SHP77 treated with DMSO at 0.1 percent for 48 hours (cell line): Measurements from ENCODE around the gene GALNT17.
"Not testable (repeated sequence)": the region's sequence is repeated elsewhere in the genome, so short reads cannot be mapped to it uniquely, and the experiment has no call there.

Experiments
- DNase-seq: peaks from one replicate; lab custom pipeline; 2025; lab: John Stamatoyannopoulos, UW

The GALNT17 gene

DNA sequence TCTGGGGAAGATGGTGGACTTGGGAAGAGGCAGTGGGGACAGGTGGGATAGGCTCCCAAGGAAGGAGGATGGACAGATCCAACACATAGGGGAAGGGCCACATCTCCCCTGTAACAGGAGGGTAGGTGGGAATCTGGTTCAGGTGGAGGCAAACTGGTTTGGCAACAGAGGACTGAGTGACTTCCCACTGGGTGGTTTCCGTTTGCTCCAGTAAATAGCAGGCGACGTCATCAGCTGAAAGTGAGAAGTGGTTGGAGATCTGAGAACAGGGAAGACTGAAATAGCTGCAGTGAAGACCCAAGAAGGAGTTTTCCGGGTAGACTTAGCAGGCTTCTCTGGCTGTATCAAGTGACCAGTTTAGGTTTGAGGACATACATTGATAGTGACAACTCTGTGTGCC is 504.4 kb downstream of the GALNT17 start:
- no peak for DNase-seq

DNA sequence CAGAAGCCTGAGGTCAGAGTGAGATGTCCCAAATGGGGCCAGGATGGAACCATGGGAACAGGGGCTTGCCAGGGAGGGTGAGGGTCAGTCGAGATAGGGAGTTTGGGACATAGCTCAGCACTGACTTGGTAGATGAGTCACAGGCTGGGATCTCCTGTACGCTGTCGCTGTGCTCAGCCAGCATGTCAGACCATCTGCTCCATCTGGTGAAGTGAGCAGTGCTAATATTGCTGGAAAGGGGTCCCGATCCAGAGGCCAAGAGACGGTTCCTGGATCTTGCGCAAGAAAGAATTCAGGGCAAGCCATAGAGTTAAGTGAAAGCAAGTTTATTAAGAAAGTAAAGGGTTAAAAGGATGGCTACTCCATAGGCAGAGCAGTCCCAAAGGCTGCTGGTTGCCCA is 505.6 kb downstream of the GALNT17 start:
- no peak for DNase-seq

DNA sequence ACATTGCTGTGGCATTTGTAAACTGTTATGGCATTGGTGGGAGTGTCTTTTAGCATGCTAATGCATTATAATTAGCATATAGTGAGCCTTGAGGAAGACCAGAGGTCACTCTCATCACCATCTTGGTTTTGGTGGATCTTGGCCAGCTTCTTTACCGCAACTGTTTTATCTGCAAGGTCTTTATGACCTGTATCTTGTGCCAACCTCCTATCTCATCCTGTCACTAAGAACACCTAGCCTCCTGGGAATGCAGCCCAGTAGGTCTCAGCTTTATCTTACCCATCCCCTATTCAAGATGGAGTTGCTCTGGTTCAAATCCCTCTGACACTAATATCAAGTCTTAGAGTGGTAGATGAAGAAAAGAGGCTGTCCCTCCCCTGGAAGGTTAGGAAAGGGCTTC is 506.2 kb downstream of the GALNT17 start:
- no peak for DNase-seq

DNA sequence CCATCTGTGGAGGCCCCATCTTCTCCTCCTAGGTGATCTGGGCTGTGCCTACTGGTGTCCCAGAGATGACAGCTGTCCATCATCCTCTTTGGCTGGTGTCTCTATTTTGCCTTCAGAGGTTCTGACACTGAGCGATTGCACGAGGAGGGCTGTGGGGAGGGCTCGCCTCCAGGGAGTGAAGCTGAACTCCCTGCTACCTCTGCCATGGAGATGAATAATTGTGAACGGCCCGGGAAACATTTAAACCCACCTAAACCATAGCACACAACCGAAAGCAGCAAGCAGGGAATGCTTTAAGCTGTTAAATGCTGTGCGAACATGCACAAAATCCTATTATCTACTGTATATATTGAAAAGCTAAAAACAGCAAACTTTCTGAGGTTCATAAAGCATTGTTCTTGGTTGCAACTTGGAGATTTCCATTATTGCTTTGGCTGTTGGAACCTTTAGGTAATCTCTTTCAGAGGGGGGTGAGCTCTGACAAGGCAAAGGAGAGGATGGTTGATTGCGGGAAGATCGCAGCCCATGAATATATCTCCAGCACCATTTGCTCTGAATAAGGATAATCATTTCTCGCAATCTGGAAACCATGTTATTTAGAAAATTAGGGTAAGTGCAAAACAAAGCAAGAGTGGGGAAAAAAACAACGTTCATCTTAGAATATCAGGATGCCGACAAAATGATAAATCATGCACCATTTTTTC is 507.6 kb downstream of the GALNT17 start:
- DNase-seq = no peak

DNA sequence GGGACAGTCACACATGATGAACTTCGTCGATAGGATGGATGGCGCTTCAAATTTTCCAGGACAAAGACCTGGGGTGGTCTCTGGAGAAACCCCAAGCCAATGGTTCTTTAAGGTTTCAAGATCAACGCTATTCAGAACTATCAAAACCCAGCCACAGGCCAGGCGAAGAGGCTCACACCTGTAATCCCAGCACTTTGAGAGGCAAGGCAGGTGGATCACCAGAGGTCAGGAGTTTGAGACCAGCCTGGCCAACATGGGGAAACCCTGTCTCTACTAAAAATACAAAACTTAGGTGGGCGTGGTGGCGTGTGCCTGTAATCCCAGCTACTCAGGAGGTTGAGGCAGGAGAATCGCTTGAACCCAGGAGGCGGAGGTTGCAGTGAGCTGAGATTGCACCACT is 511.1 kb downstream of the GALNT17 start:
- not testable (repeated sequence) for DNase-seq

DNA sequence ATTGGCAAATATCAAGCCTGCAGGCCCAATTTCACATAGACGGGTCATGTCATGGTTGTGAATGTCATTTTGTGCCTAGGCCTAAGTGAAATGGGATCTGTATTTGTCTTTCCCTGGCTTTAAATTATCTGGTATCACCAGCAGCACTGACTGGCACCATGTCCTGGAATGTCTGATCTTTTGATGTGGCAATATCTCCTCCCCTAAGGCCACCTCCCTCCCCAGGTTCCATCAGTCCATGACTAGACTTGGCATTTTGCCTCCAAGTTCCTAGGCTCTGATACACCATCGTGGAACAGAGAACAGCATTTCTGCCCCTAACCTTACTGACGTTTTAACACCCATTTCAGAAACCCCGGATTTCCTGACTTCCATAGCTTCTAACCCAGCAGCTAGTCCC is 513.9 kb downstream of the GALNT17 start:
- no peak for DNase-seq

DNA sequence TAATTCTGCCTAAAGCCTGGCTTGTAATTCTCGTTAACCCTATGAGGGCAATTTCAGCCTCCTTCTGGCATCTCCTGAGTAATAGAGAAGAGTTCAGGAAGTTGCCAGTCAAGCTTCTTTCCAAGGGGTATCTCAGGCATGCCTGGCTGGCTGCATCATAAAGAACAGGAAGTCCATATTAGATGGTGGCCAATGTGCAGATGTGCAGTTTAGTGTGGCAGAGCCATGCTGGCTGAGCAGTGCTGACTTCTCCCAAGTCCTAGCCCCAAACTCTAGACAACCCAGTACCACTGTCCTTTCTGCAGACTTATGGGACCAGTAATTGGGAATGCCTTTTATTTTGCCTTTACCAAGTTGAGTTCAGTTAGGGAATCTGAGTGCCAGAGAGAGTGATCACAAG is 517.9 kb downstream of the GALNT17 start:
- no peak for DNase-seq

DNA sequence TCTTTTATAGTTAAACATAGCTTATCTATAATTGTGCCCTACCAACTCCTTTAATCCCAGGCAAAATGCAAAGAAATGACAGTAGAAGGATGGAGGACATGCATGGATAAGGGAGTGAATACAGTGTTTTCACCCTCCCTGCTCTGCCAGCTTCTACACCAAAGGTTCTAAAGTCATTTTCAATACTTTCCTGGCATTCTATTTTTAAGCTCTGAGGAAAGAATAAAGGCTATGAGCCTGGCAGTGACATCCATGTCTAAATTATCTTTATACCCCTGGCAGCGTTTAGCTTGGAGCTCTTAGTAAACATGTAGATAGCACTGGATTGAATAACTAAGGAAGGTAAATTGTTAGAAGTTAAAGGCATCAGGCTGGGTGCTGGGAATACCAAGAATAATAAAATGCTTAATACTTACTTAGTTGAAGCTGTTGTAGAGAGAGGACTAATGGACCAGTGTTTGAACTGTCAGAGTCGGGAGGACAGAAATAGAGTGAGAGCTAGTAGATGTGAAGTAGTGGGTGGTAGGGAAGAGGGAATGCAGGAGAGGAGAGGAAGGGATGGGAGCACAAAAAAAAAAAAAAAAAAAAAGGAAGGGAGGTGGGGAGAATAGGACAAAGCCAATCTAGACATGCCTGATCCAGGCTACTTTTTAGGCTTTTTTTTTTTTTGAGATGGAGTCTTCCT is 518.9 kb downstream of the GALNT17 start:
- DNase-seq = no peak

DNA sequence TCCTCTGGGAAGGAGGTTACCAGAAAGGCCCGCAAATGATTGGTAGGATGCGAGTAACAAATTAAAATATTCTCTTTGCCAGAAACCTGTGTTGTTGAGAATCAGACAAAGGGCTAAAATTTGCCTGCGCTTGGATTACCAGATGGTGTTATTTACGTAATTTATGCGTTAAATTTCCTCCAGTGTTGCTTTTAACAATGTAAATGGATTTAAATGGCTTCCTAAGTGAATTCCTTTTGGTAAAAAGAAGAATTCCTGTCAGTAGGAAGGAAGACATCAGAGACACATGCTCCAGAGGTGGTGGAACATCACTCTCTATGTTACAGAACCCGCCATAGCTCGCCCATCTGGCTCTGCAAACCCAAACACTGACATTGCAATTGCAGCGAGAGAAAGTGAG is 520.6 kb downstream of the GALNT17 start:
- no peak for DNase-seq

DNA sequence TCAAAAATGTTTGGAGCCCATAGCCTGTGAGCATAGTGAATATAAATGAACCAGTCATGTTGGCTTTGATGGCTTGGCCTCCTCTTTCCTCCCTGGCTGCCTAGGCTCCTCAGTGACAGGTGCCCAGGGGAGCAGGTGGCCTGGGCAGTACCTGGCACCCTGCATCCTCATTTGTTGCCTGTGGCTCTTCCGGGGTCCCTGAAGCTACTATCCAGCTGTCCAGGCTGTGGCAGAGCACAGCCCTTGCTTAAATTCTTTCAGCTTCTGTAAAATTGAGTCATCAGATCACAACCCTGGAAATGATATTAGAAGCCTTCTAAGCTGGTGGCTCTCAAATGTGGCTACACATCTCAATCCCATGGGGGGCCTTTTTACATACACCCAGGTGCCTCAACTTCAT is 525.4 kb downstream of the GALNT17 start:
- DNase-seq = no peak

DNA sequence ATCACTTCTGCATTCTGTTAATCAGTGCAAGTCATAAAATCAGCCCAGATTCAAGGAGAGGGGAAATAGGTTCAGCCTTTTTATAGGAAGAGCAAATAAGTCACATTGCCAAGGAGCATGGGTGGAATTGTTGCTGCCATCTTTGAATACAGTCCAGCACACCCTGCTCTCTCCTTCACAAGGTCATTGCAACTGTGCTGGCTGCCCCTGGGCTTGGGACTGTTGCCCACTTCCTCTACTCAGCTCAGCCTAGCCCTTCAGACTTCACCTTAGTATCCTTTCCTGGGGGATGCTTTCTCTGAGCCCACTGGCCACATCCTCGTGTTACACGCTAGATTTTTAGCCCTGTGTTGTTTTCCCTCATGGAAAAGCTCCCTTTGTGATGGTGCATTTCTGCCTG is 527.7 kb downstream of the GALNT17 start:
- DNase-seq = no peak

DNA sequence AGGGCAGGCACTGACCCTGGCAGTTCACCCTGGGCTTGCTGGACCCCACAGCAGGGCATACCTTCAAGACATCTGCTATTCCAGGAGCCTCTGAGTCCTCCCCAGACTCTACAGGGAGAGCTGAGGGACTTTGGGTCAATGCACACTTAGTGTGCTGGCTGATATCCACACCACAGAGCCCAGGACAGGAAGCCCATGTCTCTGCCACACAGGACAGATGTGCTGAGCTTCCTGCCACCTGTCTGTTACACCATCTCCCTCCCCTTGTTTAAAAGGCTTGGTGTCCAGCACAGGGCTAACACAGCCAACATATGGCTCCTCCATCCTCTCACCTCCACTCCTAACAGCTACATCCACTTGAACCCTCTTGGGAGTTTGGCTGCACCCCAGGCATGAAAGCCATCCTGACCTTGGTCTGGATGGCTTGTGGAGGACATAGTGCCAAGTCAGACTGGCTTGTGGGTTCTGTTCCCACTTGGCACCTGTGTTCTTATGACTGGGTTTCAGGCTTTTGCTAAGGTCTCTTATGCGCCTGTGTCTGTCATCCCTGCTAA is 529.8 kb downstream of the GALNT17 start:
- DNase-seq = no peak

DNA sequence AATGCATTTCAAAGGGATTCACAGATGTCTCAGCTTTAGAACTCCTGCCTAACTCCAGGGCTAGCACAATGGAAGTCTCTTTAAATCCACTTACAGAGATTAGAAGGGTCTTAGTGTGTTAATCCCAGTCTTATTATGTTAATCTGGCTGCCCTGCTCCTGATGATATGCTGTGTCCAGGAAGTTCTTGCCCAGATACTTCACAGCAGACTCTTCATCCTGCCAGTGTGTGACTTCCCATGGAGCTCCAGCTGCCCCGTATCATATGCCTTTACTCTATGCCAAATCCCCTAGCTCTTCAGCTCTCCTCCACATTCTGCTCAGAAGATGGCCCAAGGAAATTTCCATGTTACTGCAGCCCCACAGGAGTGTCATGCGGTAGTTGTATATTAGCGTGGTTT is 533.8 kb downstream of the GALNT17 start:
- DNase-seq = no peak

DNA sequence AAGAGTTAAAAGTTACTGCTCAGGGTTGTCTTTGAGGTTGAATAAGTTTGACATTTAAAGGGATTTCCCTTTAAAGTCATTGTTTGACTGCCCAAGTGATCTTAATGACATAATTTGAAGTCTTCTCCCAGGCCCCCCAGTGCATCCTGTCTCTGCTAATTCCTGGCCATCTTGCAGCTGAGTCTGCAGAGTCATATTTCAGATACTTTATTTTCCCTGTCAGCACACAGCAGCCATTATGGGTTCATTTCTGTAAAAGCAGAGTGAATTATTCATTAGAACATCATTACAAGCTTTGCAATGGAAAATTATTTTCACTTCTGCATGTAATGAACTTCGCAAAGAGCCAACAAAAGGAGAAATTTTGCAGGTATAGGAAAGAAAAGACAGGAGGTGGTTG is 536.6 kb downstream of the GALNT17 start:
- DNase-seq = no peak

DNA sequence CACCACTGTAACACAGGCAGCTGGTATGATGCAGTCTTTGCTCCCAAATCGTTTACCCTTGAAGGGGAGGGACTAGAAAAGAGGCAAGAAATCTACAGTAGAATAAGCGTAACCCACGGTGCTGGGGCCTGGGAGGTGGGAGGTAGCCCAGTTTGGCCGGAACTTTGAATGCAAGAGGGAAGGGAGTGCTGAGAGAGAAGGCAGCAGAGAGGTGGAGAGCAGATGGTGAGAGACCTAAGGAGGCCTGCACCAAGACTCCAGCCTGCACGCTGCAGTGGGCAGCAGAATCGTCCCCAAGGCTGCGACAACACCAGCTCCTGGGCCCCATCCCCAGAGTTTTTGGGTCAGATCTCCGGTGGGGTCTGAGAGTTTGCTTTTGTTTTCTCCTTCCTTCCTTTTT is 547.5 kb downstream of the GALNT17 start:
- DNase-seq = no peak

DNA sequence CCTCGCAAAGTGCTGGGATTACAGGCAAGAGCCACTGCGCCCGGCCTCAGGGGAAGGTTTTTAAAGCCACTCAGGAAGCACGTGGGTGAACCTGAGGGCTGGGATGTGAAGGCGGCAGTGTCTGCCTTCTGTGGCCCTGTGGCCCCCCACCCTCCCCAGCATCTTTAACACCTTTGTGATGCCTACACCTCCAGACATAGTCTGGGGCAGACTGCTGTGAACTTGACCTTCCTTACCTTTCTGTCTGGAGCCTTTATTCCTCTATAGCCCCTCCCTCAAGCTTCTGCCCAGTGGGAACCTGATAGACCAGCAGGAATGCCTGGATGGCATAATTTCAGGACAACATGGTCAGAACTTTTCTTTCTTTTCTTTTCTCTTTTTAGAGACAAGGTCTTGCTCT is 550.2 kb downstream of the GALNT17 start:
- no peak for DNase-seq

DNA sequence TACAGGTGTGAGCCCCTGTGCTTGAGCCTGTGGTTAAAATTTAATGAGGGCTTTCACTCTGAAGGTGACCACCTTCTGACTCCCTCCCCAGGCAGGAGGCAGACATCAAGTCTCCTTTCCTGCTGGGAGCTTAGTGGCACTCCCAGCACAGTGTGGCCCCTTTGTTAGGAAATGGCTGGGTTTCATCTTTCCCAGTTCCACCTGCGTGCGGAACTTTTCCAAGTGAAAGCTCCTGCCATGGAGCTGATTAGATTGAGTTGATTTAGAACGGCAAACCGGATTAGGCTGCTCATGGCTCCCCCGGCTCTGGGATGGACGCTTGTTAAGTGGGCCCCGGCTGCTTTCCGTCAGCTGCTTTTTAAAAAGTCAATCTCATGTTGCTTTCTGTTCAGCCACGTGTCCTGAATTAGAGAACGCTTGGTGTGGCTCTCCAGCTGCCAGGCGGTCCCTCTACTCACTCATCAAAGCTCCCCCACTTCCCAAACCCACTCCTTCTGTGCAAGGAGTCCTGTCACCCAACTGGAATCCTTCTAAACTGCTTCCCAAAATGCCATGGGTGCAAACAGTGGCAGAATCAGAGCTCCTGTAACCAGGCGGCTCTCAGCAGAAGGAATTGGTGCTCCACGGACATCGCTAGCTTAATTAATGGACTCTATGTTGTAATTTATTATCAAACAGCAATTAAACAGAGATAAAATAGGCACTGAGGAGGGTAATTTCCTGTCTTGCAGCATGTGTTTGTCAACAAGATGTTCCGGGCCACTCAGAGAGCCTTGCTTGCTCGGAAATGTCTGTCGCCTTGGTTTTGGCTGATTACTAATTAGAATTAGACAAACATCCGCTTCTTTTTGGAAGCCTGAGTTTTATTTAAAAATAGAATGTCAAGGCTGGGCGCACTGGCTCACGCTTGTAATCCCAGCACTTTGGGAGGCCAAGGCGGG is 551.2 kb downstream of the GALNT17 start:
- DNase-seq = no peak

DNA sequence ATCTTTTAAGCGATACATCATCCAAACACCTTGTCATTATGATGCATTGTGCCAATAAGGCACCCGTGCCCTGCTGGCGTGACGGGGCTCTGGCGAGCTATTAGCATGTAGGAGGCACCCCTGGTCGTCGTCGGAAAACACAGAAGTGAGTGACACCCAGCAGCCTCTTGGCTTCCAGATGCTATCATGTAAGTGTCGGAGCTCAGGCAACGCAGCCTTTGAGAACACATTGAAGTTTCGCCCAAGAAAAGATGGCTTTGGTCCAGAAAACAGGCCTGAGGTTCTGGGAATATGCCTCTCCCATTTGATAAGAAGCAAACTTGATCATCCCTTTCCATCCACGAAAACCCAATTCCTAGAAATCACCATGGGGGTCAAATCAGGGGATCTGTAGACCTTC is 555.3 kb downstream of the GALNT17 start:
- no peak for DNase-seq

DNA sequence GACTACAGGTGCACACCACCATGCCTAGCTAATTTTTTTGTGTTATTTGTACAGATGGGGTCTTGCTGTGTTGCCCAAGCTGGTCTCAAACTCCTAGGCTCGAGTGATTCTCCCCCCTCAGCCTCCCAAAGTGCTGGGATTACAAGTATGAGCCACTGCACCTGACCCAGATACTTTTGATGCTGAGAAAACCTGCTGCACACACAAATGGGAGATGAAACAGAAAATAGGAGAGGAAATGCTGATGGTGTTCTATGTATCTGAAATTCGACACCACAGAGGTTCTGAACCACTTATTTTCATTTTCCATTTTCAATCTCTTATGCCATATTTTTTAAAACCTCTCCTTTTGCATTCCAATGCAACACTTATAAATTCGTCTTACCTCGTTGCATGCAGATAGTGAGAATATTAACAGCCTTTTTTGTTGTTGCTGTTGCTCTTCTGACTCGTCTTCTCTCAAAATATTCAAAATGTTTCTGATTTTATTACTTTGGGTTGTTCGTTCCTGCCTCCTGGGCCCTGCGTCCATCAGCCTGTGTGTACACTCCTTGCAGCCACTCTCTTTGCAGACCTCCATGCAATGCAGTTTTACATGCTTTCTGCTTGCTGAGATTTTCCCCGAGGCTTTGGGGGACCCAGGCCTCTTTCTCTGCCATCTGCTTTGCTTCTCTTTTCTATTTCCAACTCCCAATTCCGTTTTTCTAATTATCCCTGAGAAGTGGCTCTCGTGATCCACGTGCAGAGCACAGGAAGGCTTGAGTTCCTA is 556.1 kb downstream of the GALNT17 start:
- no peak for DNase-seq

DNA sequence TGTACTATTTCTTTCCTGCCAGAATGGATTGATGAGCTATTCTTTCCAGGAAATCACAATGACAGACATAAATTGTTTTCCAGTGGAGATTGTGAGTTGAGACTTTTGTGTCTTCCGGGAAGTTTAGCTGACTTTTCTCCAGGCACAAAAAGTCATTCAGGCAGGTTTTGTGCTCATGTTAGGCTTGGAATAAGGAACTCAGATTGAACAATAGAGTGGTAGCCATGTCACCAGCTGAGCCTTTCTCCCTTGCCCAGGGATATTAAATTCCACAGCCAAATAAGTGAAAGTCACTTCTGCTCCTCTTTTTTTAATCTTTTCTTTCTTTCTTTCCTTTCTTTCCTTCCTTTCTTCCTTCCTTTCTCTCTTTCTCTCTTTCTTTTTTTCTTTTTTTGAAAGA is 559.6 kb downstream of the GALNT17 start:
- no peak for DNase-seq

DNA sequence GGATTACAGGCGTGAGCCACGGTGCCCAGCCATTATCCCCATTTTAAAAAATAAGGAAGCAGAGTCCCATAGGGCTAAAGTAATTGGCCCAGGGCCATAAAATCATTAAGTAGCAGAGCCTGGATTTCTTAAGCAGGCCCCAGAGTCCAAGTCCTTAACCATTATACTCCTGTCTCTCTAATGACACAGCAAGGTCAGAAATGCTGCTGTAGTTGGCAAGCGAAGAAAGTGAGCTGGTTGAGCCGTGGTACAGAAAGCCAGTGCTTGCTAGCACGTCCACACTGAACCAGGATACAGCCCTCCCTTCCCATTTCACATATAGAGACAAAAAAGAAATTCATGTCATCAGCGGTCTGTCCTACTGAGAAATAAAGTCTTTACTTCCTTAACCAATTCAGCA is 562.7 kb downstream of the GALNT17 start:
- DNase-seq = no peak

DNA sequence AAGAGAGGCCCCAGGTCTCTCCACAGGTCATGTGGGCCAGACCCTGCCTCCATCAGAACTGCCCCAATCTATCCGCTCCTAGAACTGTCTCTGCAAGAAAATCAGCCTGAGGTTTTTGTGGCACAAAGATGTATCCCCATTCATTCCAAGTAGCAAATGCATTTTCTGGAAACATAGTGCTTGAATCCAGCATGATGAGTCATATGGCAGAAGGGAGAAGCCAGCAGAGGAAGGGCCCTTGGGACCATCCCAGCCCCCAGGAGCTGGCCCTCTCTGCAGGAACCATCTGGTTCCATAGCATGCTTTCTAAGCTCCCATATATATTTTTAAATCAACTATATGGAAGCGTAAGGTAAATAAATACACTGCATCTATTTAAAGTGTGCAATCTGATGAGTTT is 563.2 kb downstream of the GALNT17 start:
- DNase-seq = no peak
